Cortex of kidney (tissue), 1 donor: ENCODE data around the gene APOA4.
"Not testable (repeated sequence)": the region's sequence is repeated elsewhere in the genome, so short reads cannot be mapped to it uniquely, and the experiment has no call there.

Source experiments
- DNase-seq: peaks from one replicate; lab custom pipeline; 2025; lab: John Stamatoyannopoulos, UW

APOA4 gene

DNA sequence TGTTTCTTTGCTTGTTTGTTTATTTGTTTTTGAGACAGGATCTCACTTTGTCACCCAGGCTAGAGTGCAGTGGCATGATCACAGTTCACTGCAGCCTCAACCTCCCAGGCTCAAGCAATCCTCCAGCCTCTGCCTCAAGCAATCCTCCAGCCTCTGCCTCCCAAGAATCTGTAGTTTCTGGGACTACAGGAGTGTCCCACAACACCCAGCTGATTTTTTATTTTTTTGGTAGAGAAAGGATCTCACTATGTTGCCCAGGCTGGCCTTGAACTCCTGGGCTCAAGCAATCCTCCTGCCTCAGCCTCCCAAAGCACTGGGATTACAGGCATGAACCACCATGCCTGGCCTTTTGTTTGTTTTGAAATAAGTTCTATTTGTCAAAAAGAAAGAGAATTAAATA lies 21.4 kb downstream of the APOA4 start:
- DNase-seq = not testable (repeated sequence)

DNA sequence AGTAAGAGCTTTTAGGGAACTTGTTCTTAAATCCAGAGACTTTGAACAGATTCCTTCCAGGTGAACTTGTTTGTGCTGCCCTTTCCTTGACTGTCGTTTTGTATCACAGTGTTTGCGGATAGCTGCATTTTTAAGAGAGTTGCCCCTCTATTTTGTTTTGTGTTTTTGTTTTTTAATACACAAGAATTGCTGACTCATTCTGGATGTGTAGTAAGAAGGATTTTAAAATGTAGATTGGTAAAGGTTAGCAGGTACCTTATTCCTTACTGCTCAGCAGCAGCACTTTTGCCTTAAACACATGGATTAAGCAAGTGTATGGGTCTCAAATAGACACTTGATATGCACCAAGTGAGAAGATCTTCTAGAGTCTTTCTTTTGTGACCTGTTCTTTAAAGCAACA lies 22.5 kb downstream of the APOA4 start:
- no peak for DNase-seq

DNA sequence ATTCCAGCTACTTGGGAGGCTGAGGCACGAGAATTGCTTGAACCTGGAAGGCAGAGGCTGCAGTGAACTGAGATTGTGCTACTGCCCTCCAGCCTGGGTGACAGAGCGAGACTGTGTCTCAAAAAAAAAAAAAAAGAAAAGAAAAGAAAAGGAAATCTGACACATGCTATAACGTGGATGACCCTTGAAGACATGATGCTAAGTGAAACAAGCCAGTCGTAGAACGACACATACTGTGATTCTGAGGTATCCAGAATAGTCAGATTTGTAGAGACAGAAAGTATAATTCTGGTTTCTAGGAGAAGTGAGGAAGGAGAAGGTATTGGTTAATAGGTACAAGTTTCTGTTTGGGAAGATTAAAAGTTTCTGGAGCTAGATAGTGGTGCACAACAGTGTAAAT lies 24.7 kb downstream of the APOA4 start:
- DNase-seq = no peak

DNA sequence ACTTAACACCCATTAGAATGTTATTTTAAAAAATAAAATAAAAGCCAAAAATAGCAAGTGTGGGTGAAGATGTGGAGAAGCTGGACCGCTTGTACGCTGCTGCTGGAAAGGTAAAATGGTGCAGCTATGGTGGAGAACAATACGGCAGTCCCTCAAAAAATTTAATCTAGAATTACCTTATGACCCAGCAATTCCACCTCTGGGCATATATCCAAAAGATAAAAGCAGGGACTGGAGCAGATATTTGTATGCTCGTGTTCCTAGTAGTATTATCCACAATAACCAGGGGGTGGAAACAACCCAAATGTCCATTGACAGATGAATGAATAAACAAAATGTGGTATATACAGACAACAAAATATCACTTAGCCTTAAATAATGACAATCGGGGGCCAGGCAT lies 25.3 kb downstream of the APOA4 start:
- DNase-seq = no peak

DNA sequence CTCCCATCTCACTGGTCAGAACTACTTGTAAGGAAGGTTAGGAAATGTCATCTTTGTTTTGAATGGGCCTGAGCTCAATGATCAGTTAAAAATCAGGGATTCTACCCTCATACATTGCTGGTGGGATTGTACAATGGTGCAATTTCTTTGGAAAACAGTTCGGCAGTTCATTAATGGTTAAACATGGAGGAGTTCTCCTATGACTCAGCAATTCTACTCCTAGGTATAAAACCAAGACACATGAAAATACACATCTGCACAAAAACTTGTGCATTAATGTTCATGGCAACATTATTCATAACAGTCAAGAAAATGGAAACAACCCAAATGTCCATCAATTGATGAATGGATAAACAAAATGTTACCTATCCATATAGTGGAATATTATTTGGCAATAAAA lies 26.6 kb downstream of the APOA4 start:
- DNase-seq = no peak

DNA sequence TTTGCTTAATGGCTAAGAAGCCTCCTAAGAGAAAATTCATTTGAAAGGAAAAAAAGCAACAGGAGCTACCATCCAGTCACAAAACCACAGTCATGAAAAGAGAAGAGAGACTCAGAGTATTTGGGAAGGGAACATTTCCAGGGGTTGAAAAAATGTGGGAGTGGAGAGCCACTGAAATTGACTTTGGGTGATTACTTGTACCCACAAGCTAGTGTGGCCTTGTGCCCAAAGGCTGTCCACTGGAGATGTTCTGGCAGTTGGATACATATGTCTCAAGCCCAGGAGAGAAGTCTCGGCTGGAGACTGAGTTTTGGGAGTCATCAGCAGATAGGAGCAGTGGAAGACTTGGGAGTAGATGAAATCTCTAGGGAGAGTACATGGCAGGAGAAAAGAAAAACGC lies 28.3 kb downstream of the APOA4 start:
- no peak for DNase-seq

DNA sequence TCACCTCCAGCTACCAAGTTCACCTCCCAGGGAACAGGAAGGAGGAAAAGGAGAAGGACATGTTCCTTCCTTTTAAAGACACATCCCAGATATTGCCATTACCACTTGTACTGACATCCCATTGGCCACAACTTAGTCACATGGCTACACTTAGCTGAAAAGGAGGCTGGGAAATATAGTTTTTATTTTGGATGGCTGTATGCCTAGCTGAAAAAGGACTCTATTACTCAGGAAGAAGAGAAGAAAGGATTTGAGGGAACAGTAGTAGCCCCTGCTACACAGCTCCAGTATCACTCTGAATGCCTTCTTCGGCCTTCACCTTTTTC lies 29.4 kb downstream of the APOA4 start:
- DNase-seq = no peak

DNA sequence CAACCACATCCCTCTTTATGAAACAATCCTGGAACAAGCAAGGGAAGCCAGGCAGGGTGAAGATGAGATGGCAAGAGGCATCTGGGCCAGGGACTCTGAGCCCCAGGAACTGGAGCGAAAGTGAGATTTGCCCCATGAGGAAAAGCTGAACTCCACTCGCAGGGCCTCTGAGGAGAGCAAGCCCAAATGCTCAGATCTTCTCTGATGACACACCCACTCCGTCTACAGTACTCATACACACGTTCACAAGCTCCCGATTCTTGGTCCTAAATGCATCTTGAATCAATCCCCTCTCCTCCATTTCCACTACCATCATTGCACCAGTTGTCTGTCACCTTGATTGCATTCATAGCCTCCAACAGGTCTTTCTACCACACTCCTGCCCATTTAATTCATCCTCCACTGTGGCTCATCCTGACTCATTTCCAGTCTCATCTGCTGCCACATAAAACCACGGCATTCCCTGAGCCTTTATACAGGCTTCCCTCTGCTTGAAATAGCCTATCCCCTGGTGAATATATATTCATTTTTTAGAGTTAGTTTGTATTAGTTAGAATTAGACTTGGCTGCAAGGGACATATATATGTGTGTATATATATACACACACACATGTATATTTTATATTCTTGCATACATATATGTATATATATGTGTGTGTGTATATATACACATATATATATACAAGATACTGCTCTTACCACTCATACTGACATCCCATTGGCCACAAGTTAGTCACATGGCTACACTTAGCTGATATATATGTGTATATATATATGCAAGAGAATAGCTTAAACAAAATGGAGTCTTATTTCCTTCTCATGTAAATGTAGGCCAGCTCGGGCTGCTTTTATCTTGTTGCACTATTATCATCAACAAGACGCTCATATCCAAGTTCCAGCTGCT lies 30.0 kb downstream of the APOA4 start:
- no peak for DNase-seq

DNA sequence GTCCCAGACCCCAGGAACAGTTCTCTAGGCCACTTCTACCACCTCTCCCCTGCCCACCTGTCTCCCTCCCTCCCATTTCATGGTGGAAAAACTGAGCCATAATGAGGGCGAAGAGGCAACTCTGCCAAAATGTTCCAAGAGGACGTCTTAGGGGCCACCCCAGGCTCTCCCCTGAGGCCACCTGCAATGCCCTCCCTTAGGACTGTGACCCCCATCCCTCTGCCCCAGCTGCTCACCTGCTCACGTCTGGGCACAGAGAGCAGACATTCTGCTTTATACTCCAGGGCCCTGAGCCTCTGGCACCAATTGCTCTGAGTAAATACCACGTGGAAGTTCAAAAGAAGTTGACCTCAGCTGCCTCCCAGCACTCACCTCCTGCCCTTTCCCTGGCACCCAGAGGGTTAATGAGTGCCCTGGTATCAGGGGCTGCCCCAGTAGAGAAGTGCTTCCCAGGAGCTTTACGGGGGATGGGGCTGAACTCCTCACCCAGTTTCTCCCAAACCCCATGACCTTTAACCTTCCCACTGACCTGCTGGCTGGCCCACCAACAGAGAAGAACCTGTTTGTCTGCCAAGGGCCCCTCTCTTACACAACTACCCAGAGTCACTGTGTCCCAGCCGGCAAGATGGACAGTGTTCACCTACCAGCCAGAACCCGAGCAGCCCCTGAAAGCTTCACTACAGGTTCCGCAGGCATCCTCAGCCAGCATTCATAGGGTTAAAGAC lies 30.8 kb downstream of the APOA4 start:
- DNase-seq = no peak

DNA sequence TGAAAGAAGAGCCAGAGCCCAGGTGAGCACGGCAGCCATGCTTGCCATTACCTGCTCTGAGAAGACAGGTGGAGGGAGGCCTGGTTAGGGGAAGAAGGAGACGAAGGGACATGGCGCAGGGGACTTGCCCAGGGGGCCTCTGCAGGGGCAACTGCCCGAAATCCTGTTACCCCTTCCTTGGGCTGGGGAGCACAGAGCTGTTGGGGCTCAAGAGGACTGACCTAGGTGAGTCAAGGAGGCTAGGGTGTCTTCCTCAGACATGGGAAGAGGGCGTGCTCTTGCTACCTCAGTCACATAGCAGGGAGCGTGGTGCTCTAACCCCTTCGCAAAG lies 31.3 kb downstream of the APOA4 start, which contains the start of gene APOA5:
Gene APOA5 (minus strand): TSS at position 67 of the 331 bp plus-strand sequence. CDS start 19 bp downstream, at position 48.
- DNase-seq = no peak

DNA sequence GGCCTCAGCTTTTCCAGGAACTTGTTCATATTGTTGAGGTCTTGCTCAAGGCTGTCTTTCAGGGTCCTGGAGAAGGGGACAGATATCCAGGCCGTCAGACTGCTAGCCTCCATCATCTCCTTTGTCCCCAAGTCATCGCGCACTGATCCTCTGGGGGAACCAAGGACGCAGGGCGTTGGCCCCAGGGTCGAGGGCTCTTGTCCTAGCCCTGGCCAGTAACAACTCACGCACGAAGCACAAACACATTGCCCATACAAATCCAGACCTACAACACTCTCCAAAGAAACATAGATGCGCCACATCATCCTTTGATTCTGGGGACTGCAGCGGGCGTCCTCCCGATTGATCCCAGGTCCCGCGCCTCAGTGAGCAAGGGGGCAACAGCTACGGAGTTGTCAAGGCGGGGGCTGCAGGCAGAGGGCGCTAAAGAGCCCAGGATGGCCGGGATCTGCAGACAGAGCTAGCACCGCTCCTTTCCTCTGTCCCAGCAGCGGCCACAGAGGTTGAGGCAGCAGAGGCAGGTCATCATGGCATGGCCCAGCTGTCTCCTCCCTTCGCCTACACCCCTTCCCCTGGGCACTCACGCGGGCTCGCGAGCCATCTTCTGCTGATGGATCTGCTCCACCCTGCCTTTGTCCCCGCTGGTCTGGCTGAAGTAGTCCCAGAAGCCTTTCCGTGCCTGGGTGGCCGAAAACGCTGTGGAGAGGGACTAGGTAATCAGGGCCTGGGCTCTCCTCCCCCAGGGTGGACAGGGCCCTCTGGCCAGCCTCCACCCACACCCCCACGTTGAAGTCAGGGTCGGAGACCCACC lies 31.9 kb downstream of the APOA4 start:
- no peak for DNase-seq

DNA sequence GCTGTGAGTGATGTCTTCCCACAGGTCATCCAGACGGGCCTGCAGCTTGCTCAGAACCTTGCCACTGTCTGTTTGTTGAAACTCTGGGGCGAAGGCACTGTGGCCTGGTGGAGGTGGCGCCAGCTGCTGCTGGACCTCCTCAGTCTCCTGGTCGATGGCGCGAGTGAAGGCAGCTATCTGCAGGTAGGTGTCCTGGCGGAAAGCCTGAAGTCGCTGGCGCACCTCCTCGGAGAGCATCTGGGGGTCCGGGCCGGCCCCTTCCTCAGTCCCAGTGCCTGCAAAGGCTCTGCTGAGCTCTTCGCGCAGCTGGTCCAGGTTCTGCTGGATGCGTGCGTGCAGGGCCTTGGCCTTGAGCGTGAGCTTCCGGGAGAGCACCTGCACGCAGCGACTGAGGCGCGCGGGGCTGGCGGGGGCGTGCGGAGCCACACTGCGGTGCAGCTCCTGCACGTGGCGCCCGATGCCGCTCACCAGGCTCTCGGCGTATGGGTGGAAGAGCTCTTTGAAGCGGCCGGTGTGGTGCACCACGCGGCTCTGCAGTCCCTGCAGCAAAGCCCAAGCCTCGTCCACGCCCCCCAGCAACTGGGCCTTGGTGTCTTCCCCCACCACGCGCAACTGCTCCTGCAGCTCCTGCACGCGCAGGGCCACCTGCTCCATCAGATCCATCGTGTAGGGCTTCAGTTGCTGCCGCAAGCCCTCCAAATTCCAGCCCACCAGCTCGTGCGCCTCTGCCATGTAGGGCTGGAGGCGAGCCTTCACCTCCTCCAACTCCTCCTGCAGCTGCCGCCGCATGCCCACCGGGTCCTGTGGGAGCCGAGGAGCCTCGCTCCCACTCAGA lies 32.7 kb downstream of the APOA4 start:
- DNase-seq = no peak

DNA sequence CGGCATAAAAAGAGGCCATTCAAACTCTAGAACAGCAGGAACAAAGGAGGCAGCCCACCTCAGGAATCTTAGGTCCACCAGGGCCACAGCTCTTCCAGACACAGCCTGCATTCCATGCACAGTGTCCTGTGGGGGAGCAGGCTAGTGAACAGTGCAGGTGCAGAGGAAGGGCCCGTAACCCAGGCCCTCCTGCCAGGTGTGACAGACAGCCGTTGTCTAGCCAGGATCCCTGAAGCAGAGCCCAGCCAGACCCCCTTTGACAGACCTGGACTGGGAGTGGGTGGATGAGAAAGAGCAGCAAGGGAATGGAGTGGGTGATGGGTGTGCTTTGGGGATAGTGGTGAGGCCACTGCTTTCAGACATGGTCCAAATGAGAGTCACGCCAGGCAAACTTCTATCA lies 34.1 kb downstream of the APOA4 start:
- no peak for DNase-seq

DNA sequence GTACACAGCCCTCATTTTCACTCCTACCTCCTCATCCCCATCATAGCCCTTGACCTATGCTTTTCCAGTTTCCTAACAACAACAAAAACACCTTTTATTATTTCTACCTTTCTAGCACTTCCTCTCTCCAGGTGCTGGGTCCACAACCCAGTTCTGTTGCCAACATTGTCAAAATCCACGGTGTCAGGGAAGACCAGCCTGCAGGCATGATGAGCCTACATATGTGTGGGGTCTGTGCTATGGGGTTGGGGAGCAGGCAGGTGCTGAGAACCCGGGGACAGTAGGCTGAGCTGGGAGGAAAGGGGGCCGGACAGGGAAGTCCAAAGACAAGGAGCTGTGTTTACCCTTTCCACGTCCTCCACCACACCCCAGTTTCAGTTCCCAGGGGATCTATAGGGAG lies 34.6 kb downstream of the APOA4 start:
- no peak for DNase-seq

DNA sequence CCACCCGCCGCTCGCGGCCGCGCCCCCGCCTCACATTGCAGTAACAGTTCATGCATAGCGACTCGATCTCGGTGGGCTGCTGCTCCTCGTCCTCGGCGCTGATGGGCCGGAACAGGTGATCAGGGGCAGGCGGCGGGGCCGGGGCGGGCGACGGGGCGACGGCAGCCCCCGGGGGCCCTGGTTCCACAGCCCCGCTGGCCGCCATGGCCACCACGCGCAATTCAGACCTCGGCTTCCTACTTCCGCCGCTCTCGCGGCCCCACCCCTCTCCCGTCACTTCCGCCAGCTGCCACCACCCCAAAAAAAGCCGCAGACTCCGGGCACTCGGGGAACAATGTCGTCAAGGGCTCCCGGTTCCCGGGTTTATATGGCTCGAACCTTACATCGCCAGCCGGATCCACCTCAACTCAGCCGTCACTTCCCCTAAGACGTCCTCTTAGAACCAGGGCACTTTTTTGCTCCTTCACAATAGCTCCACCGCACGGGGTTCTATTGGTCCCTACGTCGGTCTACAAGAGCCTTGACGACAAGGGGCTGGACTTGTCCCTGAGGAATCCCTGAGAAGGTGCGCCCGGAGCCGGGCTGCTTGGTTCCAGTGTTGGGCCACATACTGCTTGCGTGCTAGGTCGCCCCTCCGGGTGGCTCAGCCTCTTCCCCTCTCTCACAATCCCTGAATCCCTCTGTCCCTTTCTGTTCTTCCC lies 35.2 kb downstream of the APOA4 start, which contains the start of gene ZPR1:
Gene ZPR1 (minus strand): TSS at position 238 of the 701 bp plus-strand sequence. CDS start 33 bp downstream, at position 205.
- DNase-seq = no peak

DNA sequence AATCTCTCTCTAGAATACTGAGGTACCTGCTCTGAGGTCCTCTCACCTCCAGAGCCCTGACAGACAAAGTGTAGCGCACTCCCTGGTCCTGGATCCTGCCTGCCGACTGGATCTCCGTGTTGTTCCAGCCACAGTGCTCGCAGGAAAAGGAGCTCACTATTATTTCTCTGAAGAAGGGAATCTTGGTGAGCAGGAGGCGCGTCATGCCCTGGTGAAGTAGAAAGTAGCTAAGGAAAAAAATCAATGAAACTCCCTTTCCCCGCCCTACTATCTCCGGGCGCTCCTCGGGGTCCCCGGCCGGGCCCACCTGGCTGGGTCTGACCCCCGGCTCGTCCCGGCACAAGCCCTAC lies 35.7 kb downstream of the APOA4 start:
- DNase-seq = no peak

DNA sequence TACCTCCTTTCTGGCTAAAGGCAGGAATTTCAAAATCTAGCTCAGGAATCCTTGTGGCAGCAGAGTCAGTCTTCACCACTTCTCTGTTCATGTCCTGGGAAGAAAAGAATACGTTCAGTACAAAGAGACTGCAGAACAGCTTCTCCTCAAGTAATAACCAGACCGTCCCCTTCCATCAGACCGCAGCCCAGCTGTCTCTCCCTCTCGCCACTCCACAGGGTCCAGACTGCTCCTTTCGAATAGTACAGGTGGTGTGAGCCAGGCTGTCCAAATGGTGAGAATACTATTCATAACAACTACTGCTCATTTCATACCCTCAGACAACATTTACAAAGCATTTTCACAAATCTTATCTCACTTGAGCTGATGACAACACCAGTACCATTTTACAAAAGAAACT lies 36.1 kb downstream of the APOA4 start:
- DNase-seq = no peak

DNA sequence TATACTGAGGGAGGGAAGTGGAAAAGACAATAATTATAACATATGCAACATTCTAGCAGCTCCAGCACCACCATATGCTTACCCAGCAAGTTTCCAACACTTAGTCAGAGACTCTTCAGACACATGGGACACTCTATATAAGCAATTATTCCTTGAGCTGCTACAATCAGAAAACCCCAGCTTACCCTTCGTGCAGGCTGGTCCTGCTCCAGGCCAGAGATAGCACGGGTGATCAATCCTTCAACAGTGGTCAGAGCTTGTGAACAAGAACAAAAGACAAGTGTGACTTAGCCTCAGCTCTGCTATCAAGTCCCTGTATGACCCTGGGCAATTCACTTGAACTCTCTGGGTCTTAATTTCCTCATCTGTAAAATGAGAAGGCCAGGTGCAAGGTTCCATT lies 36.8 kb downstream of the APOA4 start:
- DNase-seq = no peak

DNA sequence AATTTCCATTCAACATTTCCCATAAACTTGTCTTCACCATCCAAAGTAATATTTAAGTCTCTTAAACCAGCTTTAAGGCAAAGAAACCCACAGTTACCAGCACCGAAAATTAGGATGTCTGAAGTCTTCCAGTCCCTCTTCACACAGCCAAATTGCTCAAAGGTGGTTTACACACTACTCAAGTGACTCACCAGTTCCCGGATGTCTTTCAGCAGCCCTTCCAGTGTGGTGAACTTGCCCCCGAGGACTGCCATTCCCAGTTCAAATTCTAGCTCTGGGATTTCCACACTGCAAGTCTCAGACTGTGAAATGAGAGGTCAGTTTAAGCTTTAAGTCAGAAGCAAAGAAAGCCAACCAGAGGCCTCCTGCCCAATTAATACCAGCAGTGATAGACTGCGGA lies 40.4 kb downstream of the APOA4 start:
- DNase-seq = no peak

DNA sequence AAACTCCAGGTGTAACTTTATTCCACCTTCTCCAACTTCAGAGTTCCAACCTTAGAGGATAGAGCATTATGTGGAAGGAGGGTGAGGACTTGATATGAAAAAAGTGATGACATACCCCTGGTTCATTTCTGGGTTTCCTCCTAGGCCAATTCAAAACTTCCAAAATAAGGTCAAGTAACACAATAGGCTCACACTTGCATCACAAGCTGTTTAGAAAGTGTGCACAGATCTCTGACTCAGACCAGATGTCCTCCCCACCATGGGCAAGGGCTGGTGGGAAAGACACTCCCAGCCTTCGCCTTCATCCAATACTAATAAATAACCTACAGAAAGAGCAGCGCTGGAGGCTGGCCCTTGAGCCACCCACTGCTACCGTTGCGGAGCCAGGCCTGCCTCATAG lies 44.5 kb downstream of the APOA4 start:
- DNase-seq = no peak

DNA sequence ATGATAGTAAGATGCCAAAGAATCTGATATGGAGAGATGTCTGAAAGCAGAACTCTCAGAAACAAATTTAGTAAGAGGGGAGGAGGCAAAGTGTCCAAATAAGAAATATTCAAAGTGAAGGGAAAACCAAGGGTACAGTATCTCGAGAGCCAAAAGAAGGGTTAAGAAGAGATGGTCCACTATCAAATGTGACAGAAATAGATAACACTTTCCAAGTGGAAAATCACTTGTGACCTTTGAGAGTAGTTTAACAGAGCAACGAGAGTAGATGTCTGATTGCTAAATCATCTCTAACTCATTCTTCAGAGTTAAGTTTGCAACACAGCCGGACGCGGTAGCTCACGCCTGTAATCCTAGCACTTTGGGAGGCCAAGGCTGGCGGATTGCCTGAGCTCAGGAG lies 46.0 kb downstream of the APOA4 start:
- DNase-seq = no peak
